ENCODE measurements around the gene SNAP47.

Gene SNAP47

DNA sequence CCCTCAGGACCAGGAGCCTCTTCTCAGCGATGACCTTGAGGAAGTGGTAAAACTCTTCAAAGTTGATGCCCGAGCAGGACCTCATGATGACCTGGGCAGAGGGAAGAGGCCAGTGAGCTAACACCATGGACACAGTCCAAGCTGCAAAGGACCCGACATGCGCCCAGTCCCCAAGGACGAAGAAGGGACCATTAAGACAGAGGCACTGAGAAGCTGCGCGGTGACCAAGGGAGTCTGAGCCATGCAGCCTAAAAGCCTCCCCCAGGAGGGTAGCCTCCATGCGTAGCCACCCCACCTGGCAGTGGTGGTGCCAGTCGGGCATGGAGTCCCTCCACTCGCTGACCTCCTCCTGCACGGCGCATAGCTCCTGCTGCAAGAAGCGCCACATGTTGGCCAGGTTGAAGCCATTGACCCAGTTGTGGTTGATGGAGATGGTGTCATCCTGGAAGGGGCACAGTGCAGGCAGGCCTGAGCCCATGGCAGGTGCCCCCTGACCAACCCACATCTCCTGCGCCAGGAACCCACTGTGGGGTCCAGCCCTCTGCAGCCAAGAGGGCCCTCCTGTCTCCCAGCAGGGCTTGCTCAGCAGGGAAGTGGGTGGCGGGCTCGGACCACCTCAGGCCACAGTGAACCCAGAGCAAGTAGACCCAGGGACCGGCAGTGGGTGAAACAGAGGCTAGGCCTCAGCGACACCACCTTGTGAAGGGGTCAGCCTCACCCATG is 2.5 kb upstream of the SNAP47 start:
- DNase-seq (ENCODE audit: low read depth) = no peak

DNA sequence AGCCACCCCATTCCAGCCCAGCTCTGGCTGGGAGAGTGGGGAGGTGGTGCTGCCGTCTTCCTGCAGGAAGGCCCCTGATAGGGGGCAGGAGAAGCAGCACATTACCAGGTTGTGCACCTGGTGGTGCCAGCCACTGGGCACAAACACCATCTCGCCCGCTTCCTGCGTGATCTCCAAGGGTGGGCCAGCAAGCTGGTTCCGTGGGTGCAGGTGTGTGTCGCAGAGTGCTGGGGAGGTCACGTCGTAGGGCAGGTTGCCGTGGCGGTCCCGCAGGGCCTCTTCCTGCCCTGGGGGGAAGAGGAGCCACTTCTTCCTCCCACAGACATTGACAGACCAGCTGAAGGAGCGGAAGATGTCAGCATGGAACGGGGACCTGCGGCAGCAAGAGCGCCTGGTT is 1.9 kb upstream of the SNAP47 start:
- no peak for DNase-seq (ENCODE audit: low read depth)

DNA sequence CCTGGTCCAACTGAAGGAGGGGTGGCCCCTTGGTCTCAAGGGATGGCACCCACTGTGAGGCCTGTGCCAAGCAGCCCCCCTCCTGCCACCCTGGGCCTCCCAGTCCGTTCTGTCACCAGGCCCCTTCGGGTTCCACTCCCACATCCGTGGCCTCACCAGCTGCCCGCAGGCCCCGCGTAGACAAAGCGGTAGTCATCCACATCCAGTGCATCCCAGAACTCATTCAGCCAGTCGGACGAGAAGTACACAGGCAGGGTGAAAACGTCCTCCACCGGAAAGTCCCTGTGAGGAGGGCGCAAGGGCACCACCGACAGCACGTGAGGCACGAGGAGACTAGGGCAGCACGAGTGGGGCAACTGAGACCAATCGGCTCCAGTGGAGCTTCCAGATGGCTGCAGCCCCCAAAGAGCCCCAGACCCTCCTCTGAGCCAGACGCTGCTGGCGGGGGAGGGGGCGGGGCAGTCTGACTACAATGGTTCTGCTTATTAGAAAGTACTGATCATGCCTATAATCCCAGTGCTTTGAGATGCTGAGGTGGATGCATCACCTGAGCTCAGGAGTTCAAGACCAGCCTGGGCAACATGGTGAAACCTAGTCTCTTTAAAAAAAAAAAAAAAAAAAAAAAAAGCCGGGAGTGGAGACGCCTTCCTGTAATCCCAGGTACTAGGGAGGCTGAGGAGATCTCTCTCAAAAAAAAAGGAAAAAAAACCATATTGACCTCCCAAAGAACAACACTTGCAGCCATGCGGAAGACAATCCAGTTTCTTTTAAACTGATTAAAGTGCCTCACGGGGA is 1.3 kb upstream of the SNAP47 start:
- DNase-seq (ENCODE audit: low read depth) = no peak

DNA sequence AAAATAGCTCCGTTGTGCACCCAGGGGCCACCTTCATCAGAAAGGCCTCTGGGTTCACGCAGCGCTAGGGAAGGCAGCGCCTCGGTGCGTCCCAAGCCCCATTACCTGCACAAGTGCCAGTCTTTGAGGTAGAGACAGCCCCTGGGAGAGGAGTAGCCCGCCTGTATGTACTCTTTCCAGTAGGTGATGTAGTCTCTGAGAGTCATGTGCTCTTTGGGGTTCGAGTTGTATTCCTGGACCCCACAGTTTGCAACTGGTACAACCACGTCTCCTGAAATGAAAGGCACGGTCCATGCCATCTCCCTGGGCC is 734 bp upstream of the SNAP47 start:
- DNase-seq (ENCODE audit: low read depth) = no peak

DNA sequence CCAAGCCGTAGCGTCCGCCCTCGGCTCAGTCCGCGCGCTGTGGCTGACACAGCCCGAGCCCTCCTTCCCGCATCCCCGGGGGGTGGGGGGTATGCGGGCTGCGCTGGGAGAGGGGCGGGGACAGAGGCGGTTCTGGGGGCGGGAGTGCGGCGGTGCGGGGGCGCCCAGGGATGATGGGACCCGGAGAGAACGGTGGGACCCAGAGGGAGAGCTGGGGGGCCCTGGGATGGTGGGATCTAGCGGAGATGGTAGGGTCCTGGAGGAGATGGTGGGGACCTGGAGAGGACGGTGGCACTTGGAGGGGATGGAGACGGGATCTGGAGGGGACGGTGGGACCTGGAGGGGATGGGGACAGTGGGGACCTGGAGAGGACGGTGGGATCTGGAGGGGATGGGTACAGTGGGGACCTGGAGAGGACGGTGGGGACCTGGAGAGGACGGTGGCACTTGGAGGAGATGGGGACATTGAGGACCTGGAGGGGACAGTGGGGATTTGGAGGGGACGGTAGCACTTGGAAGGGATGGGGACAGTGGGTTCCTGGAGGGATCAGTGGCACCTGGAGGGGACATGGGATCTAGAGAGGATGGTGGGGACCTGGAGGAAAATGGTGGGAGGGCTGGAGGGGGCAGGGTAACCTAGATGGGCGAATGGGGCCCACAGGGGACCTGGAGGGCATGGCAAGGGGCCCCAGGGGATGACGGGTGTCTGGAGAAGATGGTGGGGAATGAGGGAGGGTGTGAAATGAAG is 477 bp downstream of the SNAP47 start:
- DNase-seq (ENCODE audit: low read depth) = no peak

DNA sequence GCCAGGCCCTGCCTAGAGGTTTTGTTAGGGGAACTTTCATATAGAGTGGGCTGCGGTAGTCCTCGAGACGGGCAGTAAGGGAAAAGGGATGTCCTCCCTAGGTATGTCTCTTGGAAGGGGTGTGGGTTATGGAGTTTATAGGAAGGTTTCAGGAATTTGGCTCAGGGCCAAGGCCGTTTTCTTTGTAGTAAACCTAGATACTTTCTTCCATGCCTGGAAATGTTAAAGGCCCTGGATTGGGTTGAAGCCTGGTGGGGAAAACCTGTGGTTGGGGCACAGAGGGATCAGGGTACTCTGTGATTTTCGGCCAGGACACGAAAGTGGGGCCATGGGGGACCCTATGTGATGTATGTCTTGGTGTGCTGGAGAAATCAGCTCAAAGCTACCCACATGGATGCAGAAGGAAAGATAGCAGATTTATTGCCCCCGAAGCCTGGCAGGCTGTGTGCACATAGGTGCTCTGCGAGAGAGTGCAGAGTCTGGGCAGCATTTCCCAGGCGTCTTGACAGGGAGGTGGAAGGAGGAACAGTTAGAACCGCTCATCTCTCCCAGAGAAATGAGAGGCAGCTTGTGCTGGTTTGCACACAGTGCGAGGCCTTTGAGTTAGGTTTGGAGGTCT is 1.7 kb downstream of the SNAP47 start:
- no peak for DNase-seq (ENCODE audit: low read depth)

DNA sequence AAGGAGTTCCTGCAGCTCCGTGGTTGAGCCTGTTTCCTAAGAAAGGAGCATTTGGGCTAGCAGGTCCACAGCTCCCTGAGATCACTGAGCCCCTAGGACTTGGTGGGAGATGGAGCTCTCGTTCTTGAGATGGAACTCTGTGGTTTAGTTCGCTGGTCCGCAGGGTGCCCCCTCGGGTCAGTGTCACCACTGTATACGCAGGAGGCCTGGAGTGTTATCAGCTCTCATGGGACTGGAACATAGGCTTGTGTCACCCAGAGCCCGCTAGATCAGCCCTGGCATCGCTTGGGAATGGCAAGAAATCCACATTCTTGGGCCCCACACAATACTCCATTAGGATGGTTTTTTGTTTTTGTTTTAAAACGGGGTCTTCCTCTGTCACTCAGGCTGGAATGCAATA is 3.6 kb downstream of the SNAP47 start:
- no peak for DNase-seq (ENCODE audit: low read depth)

DNA sequence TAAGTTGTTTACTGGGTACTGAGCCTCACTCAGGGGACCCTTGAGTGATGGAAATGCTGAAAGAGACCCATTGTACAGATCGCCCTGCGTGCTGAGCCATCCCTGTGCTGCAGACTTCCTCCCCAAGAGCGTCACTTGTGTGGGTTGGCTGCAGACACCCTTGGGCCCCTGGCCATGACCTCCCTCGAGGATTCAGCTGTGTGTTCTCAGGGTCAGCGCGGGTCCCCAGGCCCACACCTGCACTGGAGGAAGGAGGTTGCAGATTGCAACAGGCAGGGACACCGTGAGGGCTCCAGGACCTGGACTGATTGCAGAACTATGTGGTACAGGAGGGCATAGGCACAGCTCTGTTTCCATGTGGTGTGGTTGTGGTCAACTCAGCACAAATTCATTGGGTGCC is 4.4 kb downstream of the SNAP47 start:
- DNase-seq (ENCODE audit: low read depth) = no peak

DNA sequence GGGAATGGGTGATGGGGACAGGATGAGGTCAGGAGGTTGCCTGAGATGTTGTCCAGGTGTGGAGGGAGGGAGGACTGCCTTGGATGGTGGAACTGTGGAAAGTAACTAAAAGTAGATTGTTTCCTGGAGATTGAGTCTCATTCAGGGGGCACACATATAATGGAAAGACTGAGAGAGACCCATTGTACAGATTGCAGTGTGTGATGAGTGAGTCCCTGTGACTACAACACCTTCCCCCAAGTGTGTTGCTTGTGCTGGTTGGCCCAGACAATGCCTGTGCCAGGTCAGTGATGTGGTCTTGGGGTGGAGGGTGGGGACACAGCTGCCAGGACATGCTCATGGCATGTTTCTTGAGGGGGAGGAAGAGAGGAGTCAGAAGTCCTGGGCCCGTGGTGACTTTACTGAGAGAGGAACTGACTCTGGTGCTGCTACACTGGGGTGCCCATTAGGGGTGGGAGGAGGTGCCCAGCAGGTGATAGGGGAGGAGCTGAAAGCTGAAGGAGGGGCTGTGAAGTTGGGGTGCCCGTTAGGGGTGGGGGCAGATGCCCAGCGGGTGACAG is 5.2 kb downstream of the SNAP47 start:
- DNase-seq (ENCODE audit: low read depth) = no peak

DNA sequence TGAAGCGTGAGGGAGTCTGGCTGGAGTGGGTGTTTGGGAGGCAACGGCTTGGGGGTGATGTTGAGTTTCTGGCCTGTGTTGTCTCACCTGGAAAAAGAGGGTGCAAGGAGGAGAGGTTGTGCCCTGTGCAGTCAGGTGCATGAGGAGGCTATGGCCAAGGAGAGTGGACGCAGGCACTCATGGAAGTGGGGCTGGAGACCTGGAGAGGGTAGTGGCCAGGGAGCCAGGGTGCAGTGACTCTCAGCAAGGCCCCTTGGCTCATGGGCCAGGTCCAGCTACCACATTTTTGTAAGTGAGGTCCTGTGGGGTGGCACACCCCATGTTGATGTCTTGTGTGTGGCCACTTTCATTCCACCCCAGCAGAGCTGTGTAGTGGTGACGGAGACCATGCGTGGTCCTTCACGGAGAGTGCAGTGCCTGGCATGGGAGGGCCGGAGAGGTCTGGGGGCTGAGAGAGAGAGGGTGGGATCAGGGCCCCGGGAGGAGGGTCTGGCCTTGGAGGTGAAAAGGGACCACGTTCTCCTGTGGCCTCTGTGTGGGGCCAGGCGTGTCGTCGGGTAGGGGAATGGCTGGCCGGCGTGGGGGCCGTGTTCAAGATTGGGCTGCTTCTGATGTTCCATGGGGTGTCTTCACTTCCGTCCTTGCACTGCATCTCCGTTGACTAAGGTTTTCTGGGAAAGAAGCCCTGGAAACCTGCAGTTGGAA is 6.1 kb downstream of the SNAP47 start:
- no peak for DNase-seq (ENCODE audit: low read depth)

DNA sequence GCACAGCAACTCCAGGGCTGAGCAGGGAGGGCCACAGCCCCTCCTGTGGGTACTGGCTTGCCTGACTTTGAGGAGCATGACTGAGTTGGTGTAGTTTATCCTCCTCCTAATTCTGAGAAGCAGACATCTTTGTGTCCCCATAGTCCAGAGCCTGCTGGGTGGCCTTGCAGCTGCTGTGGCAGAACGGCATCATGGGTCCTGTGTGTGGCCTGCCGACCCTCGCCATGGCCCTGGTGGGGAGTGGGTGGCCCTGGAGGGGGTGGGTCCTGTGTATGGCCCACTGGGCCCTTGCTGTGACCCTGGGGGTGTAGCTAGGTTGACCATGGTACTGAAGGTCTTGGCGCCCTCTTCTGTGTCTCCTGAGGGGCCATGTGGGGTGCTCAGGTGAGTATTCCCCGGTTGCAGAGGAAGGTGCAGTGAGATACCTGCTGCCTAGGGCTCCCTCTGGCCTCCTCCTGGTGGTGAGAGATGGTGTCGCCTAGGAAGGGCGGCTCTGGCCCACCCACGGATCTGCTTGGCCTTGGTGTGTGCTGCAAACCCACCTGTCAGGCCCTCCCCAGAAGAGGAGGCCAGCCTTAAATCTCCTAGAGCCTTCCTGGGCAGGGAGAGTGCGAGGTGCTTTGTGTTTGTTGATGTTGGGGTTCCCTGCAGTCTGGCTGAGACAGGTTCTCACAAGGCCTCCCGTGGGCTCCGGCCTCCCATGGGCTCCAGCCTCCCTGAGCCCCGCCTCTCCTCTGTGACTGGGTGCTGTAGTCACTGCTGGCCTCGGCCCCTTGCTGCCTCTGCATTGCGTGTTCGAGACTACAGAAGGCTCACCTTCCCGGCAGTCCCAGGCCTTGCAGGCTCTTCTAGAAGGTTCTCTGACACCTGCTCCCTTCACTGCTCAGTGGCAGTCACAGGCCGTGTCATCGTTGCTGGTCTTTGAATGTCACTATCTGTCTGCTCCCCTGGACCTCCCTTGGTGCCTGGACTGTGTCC is 7.8 kb downstream of the SNAP47 start:
- DNase-seq (ENCODE audit: low read depth) = no peak

DNA sequence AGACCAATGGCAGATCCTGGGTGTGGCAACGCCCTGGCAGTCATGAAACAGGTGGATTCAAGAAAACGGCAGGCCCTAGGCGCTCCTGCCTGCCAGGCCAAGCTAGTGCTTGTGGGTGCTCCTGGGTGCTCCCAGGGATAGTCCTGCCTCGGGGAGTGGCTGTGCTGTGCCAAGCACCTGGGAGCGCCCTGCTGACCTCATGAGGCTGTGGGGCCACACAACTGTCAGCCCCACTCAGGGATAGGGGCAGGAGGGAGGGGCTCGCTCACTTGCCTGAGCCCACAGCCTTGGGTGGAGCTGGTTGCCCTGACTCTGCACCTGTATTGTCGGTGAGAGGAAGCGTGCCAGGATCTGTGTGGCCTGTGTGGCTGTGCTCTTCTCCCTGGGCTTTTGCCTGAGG is 9.4 kb downstream of the SNAP47 start:
- no peak for DNase-seq (ENCODE audit: low read depth)

DNA sequence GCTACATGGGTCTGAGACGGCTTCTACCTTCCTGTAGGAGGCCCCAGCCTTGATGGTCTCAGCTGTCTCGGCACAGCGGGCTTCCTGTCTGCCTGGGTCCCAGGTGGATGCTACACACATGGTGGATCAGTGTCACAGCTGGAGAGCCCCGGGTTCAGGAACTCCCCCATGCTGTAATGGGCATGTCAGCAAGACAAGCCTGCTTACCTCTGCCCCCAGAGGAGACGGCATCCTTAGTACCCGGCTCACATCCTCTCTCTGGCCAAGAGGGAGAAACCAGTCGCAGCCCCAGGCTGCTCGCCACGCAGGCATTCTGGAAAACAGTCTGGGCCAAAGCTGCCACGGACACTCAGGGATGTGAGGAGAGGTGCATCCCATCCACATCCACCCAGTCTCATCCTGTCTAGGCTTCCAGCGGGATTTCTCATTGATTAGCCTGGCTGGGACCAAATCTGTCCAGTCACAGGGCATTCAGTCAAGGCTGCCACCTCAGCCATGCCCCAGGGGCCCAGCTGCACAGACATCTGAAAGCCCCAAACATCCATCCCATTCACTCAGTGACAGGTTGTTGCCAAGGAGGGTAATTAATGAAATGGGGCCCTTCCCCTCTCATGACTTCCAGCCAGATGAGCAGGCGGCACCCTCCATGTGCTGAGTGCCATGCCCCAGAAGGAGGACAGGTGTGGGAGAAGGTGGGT is 10.5 kb downstream of the SNAP47 start:
- no peak for DNase-seq (ENCODE audit: low read depth)

DNA sequence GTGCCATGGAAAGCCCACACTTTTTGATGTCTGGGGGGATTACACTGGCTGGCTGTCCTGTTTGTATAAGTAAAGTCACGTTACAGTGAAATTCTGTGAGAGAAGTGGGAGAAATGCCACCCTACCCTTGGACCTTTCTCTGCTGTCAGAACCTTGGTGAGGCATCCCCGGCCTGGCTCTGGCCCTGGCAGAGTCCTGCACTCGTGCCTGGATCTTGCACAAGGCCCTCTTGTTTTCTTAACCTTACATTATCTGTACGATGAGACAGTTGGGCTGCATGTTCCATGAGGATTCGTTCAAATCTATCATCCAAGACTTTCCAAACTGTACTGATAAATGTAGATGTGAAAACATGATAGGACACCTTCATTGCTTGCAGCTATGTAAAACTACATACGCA is 11.4 kb downstream of the SNAP47 start:
- no peak for DNase-seq (ENCODE audit: low read depth)

DNA sequence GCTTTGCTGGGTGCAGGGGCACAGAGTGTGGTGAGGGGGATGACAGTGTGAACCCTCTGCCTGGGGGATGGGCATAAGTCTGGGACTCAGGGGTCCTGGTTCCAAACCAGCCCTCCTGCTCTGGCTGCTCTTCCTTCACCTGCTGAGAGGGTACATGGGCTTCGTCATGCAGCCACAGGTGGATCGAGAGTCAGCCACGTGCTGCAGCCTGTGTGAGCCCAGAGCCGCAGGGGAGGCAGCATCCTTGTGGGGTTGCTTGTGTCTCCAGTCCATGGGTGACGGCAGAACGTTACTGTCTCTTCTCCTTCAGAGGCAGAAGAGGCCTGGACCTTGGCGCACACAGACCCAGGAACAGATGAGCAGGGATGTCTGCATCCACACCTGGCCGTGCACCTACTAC is 12.1 kb downstream of the SNAP47 start:
- no peak for DNase-seq (ENCODE audit: low read depth)

DNA sequence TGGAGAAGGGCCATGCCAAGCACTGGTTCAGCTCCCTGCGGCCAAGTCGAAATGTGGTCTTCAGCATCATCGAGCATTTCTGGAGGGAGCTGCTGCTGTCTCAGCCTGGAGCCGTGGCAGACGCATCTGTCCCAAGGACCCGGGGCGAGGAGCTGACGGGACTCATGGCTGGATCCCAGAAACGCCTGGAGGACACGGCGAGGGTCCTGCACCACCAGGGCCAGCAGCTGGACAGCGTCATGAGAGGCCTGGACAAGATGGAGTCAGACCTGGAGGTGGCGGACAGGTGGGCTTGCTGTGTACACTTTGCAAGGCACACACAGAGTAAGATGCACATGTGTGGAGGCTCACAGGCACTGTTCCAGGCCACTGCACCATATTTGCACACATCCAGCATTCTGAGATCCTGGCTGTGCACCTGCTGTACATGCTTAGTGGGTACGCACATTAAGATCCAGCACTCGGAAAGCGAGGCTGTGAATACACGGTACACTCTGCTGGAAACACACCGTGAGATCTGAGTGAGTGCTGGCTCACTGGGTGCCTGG is 12.8 kb downstream of the SNAP47 start:
- no peak for DNase-seq (ENCODE audit: low read depth)

DNA sequence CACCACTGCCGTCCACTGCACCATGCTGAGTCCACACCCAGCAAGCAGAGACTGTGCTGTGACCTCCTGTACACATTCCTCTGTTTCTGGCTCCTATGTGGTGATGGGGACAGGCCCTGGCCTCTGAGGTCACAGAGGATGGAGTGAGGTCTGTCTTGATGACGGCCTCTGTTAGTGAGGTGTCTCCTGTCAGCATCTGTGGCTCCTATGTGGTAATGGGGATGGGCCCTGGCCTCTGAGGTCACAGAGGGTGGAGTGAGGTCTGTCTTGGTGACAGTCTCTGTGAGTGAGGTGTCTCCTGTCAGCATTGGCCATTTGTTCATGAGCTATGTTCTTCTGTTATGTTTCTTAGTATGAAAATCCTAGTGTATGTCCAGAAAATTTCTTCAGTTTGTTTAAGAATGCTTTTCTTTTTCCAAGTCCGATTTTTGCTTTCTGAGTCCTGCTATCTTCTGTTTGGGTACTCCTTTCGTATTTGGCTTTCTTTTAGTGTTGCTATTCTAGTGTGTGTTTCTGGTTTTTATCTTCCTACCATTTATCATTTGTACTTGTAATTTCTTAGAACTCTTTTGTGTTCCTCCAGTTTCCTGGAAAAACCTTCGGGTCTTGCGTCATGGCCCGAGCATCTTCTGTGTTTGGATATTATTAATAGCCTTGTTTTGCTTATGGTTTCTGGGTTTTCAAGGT is 13.4 kb downstream of the SNAP47 start:
- no peak for DNase-seq (ENCODE audit: low read depth)

DNA sequence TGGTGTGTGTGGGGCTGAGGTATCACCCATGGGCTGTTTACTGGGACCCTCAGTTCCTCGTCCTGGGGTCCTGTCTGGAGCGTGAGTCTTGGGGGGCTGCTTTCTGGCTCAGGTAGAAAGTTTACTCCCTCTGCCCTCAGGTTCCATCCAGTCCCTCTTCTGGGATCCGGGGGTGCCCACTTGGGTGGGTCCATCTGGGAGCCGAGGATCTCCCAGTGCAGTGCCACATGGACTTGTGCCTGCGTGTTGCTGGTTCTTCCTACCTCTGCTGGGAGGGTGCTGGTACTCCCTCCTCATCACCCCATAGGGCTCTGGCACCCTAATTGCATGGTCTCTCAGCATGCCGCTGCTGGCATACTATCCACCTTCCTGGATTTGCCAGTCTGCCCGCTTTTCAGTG is 14.0 kb downstream of the SNAP47 start:
- no peak for DNase-seq (ENCODE audit: low read depth)

Measured in HS-27A (cell line).